Spleen (tissue), 7 donors: ENCODE measurements around the gene MATK.

Source experiments
- POLR2A ChIP-seq, 3 donors: fragments of 450-650 bp; IDR thresholded peaks; one replicate each; pipeline ENCODE4 v1.5.1; 2017; ENCODE audit warnings: antibody characterized with exemption in 3 of 3, mild to moderate bottlenecking in 1 of 3
- TF ChIP-seq, protein P1 (sequence below), 11 experiments: fragments of 200-600 bp in 7 of 11; fragments of 450-650 bp in 4 of 11; sonication (generic) in 4 of 11; IDR thresholded peaks in 8 of 11; conservative IDR thresholded peaks in 3 of 11; 1 replicate in 7 of 11; 2 replicates in 4 of 11; pipeline versions ENCODE4 v1.4.0 to v1.8.0; 2016 to 2021; ENCODE audit warnings: antibody characterized with exemption in 11 of 11, inconsistent platforms in 4 of 11, mild to moderate bottlenecking in 1 of 11
- donor health status: DM: no; HTN: no; CAD: no; lungs with moderate emphysema.
- donor health status: DM: no; HTN: no; CAD: no.
- donor health status: DM: no; HTN: no; CAD: no.

- TF ChIP-seq, protein P1, sequence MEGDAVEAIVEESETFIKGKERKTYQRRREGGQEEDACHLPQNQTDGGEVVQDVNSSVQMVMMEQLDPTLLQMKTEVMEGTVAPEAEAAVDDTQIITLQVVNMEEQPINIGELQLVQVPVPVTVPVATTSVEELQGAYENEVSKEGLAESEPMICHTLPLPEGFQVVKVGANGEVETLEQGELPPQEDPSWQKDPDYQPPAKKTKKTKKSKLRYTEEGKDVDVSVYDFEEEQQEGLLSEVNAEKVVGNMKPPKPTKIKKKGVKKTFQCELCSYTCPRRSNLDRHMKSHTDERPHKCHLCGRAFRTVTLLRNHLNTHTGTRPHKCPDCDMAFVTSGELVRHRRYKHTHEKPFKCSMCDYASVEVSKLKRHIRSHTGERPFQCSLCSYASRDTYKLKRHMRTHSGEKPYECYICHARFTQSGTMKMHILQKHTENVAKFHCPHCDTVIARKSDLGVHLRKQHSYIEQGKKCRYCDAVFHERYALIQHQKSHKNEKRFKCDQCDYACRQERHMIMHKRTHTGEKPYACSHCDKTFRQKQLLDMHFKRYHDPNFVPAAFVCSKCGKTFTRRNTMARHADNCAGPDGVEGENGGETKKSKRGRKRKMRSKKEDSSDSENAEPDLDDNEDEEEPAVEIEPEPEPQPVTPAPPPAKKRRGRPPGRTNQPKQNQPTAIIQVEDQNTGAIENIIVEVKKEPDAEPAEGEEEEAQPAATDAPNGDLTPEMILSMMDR (IDR thresholded peaks at IDR 0.05 in 8 of 11, conservative IDR thresholded peaks at IDR 0.05 in 3 of 11): no peak
- no peak for TF ChIP-seq POLR2A (IDR thresholded peaks at IDR 0.05)
These were observed 4.6 kb downstream of the MATK start for GRCh38 chr19:3781603-3782002.
